A673 (cell line): ENCODE data around the gene PECR. TPM values are rescaled to one million over a fixed set of nuclear protein-coding genes. Genes with fewer than 3 reads are reported as not detected.
A peak's percentile ranks its signal among the peaks of the same experiment; 100 is the strongest.

Experiments
- BruUV-seq: library from RNA; stranded (reverse); fragments of 400-500 nt; replicated peaks from 2 replicates; lab custom pipeline; 2021; lab: Mats Ljungman, UMichigan
- CTCF ChIA-PET: fragments of 300-600 bp; sonication (Branson Sonifier 250); formaldehyde crosslinking; loops from one replicate; lab custom pipeline; 2022; ENCODE audit warnings: antibody characterized with exemption; lab: Charles Lee
- POLR2A ChIA-PET: fragments of 300-600 bp; sonication (Branson Sonifier 250); formaldehyde crosslinking; loops from one replicate; lab custom pipeline; 2022; ENCODE audit warnings: antibody characterized with exemption; ENCODE audit not compliant: low non-redundant PET; lab: Charles Lee
- DNase-seq: peaks from one replicate; pipeline ENCODE4 v3.0.0-alpha.2; 2015; ENCODE audit warnings: low spot score
- H3K27ac ChIP-seq: fragments of 200-600 bp; sonication (generic); 2 replicates; pipeline ENCODE4 v1.5.1; 2016; ENCODE audit warnings: mixed run types, low read depth, mild to moderate bottlenecking, mixed read lengths, antibody characterized with exemption, low read length; ENCODE audit not compliant: poor library complexity, severe bottlenecking
- H3K27me3 ChIP-seq: fragments of 200-600 bp; sonication (generic); replicated peaks from 2 replicates; pipeline ENCODE4 v1.6.1; 2017; ENCODE audit warnings: mixed run types, low read depth, mild to moderate bottlenecking, mixed read lengths, antibody characterized with exemption, low read length; ENCODE audit not compliant: insufficient read depth, poor library complexity
- H3K36me3 ChIP-seq: fragments of 200-600 bp; sonication (generic); 2 replicates; pipeline ENCODE4 v1.6.1; 2016; ENCODE audit warnings: mixed run types, mild to moderate bottlenecking, mixed read lengths, antibody characterized with exemption, low read length; ENCODE audit not compliant: insufficient read depth, poor library complexity, severe bottlenecking
- H3K4me1 ChIP-seq: fragments of 200-600 bp; sonication (generic); 2 replicates; pipeline ENCODE4 v1.6.1; 2017; ENCODE audit warnings: mixed run types, mild to moderate bottlenecking, mixed read lengths, antibody characterized with exemption, low read length; ENCODE audit not compliant: insufficient read depth, poor library complexity, severe bottlenecking
- H3K4me3 ChIP-seq: fragments of 200-600 bp; sonication (generic); 2 replicates; pipeline ENCODE4 v1.5.1; 2016; ENCODE audit warnings: low read depth, mixed run types, mild to moderate bottlenecking, mixed read lengths, low read length; ENCODE audit not compliant: poor library complexity, severe bottlenecking
- H3K9me3 ChIP-seq: fragments of 200-600 bp; sonication (generic); 2 replicates; pipeline ENCODE4 v1.6.1; 2016; ENCODE audit warnings: mixed run types, low read depth, mild to moderate bottlenecking, mixed read lengths, antibody characterized with exemption, low read length; ENCODE audit not compliant: poor library complexity, severe bottlenecking
- CTCF ChIP-seq: fragments of 300-800, 200-600 bp; sonication (generic); conservative IDR thresholded peaks from 2 replicates; pipeline ENCODE4 v1.5.1; 2017; ENCODE audit warnings: low read depth, mild to moderate bottlenecking, antibody characterized with exemption, low read length, moderate library complexity, mixed read lengths
- EZH2 ChIP-seq: fragments of 200-600 bp; sonication (generic); IDR thresholded peaks from 2 replicates; pipeline ENCODE4 v1.6.1; 2017; ENCODE audit warnings: borderline replicate concordance, low read depth, mild to moderate bottlenecking, mixed read lengths, antibody characterized with exemption, low read length; ENCODE audit not compliant: poor library complexity, severe bottlenecking
- intact Hi-C: fragments of 100-400 bp; cut with micrococcal nuclease; formaldehyde crosslinking; loops from one replicate; pipeline ENCODE4 v1.10.0; 2022; ENCODE audit not compliant: unreplicated experiment
- total RNA-seq: library from RNA; stranded (reverse); gene quantifications from 2 replicates; pipeline ENCODE4 v1.2.3, GENCODE V29; 2021

Gene PECR
- total RNA-seq, 1 experiment from 2014 or later, result 19.7 TPM

GRCh38 chr2:216121255-216121654, 39.6 kb upstream of the PECR start:
- no peak for TF ChIP-seq CTCF
- no peak for TF ChIP-seq EZH2
- H3K27me3 ChIP-seq, result no peaks in the 10 kb centered on the region
- peak overlapping the region; percentile 14 for H3K27ac ChIP-seq
- H3K4me3 ChIP-seq, result no peak overlapping the region
- H3K9me3 ChIP-seq, result no peaks in the 10 kb centered on the region
- BruUV-seq, result no TSS peak
- intact Hi-C loops, result no loop called here
- POLR2A ChIA-PET, result no interaction called here
- peaks cover 40% of the 10 kb centered on the region for H3K4me1 ChIP-seq
- CTCF ChIA-PET, result no interaction called here
- no peak for DNase-seq
- peaks cover 99% of the 10 kb centered on the region for H3K36me3 ChIP-seq

- H3K4me3 ChIP-seq, result no peak overlapping the region
- peaks cover 92% of the 10 kb centered on the region for H3K36me3 ChIP-seq
- TF ChIP-seq CTCF (no peak), EZH2 (no peak)
- H3K27ac ChIP-seq, result peak overlapping the region; percentile 18
- POLR2A ChIA-PET, result no interaction called here
- no peaks in the 10 kb centered on the region for H3K9me3 ChIP-seq
- intact Hi-C loops, result no loop called here
- peaks cover 51% of the 10 kb centered on the region for H3K4me1 ChIP-seq
- no TSS peak for BruUV-seq
- DNase-seq, result no peak
- CTCF ChIA-PET, result no interaction called here
- H3K27me3 ChIP-seq, result no peaks in the 10 kb centered on the region
Measured at GRCh38 chr2:216119986-216120385, 38.4 kb upstream of the PECR start.

DNA sequence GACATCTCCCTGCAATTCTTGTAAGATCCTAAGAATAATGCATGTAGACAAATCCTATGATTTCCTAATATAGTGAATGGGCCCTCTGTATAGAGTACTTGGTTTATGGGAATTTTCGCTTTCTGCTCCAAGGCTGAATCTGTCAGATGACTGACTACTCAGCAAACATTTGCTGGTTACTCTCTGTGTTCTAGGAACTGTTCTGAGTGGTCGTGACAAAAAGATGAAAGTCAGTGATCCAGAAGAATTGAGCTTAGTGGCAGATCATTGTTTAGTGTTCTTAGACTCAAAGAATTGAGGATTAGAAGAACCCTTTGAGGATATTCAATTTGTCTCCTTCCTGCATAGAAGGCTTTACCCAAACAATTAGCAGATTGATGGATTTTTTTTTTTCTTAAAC, 37.5 kb upstream of the PECR start:
- Histone ChIP-seq H3K36me3 (peaks cover 87% of the 10 kb centered on the region), H3K9me3 (no peaks in the 10 kb centered on the region), H3K4me1 (peaks cover 55% of the 10 kb centered on the region), H3K27me3 (no peaks in the 10 kb centered on the region), H3K4me3 (no peak overlapping the region), H3K27ac (peak overlapping the region; percentile 44)
- peak; percentile 55 for DNase-seq
- POLR2A ChIA-PET, result no interaction called here
- TF ChIP-seq EZH2, result no peak
- TF ChIP-seq CTCF, result no peak
- intact Hi-C loops, result no loop called here
- CTCF ChIA-PET, result interaction anchor here (0.6 kb wide), 1 partner anchor 9 kb away, joined by 3 read pairs; no protein-coding TSS in a partner anchor
- no TSS peak for BruUV-seq
